GM23338 (cell line): ENCODE data around the gene OMG. TPM values are rescaled to one million over a fixed set of nuclear protein-coding genes. Genes with fewer than 3 reads are reported as not detected.

Source experiments
- ATAC-seq: fragments of 200-7000 bp; cut with Tn5 transposase; 3 replicates; pipeline ENCODE4 v1.9.1; 2020
- DNase-seq: peaks from one replicate; pipeline ENCODE4 v3.0.0-alpha.2; 2015; ENCODE audit warnings: low spot score
- H2AFZ ChIP-seq: fragments of 200-600 bp; sonication (generic); 2 replicates; pipeline ENCODE4 v1.8.0; 2016; ENCODE audit warnings: antibody characterized with exemption, mild to moderate bottlenecking, moderate library complexity
- H3F3A ChIP-seq: fragments of 200-600 bp; sonication (generic); replicated peaks from 2 replicates; pipeline ENCODE4 v1.8.0; 2017; ENCODE audit warnings: antibody characterized with exemption, mixed run types, low read depth
- H3K27ac ChIP-seq: fragments of 200-600 bp; sonication (generic); 2 replicates; pipeline ENCODE4 v1.6.1; 2016; ENCODE audit warnings: low read depth
- H3K27me3 ChIP-seq: fragments of 200-600 bp; sonication (generic); 2 replicates; pipeline ENCODE4 v1.8.0; 2016; ENCODE audit warnings: mild to moderate bottlenecking, mixed run types, moderate library complexity; ENCODE audit not compliant: insufficient read depth
- H3K36me3 ChIP-seq: fragments of 200-600 bp; sonication (generic); 2 replicates; pipeline ENCODE4 v1.8.0; 2016; ENCODE audit warnings: mild to moderate bottlenecking; ENCODE audit not compliant: insufficient read depth
- H3K4me1 ChIP-seq: fragments of 200-600 bp; sonication (generic); 2 replicates; pipeline ENCODE4 v1.8.0; 2016; ENCODE audit warnings: mild to moderate bottlenecking, moderate library complexity; ENCODE audit not compliant: insufficient read depth
- H3K4me2 ChIP-seq: fragments of 200-600 bp; sonication (generic); 2 replicates; pipeline ENCODE4 v1.7.1; 2017; ENCODE audit warnings: mixed run types
- H3K4me3 ChIP-seq: fragments of 200-600 bp; sonication (generic); 2 replicates; pipeline ENCODE4 v1.6.1; 2016; ENCODE audit warnings: mixed run types
- H3K79me2 ChIP-seq: fragments of 200-600 bp; sonication (generic); replicated peaks from 2 replicates; pipeline ENCODE4 v1.8.0; 2017; ENCODE audit warnings: mild to moderate bottlenecking; ENCODE audit not compliant: insufficient read depth
- H3K9me2 ChIP-seq: fragments of 200-600 bp; sonication (generic); 2 replicates; pipeline ENCODE4 v1.8.0; 2017; ENCODE audit not compliant: insufficient read depth
- H4K20me1 ChIP-seq: fragments of 200-600 bp; sonication (generic); replicated peaks from 2 replicates; pipeline ENCODE4 v1.8.0; 2017; ENCODE audit warnings: mild to moderate bottlenecking; ENCODE audit not compliant: insufficient read depth
- H3K27ac Mint-ChIP-seq: 2 replicates; pipeline ENCODE4 v1.8.0; 2020; ENCODE audit warnings: inconsistent platforms, mild to moderate bottlenecking, moderate library complexity, mixed read lengths
- H3K27me3 Mint-ChIP-seq: 3 replicates; pipeline ENCODE4 v1.8.0; 2022; ENCODE audit warnings: low read depth, mild to moderate bottlenecking, moderate library complexity, mixed read lengths, inconsistent platforms; ENCODE audit not compliant: insufficient read depth, poor library complexity
- H3K36me3 Mint-ChIP-seq: 3 replicates; pipeline ENCODE4 v1.8.0; 2021; ENCODE audit warnings: low read depth, mild to moderate bottlenecking, inconsistent platforms, moderate library complexity, mixed read lengths
- H3K4me1 Mint-ChIP-seq: 3 replicates; pipeline ENCODE4 v1.8.0; 2020; ENCODE audit warnings: mild to moderate bottlenecking, inconsistent platforms, mixed read lengths
- H3K4me3 Mint-ChIP-seq: 3 replicates; pipeline ENCODE4 v1.8.0; 2021; ENCODE audit warnings: moderate library complexity, mild to moderate bottlenecking, inconsistent platforms, mixed read lengths
- H3K9me3 Mint-ChIP-seq: 3 replicates; pipeline ENCODE4 v1.8.0; 2020; ENCODE audit warnings: moderate library complexity, mild to moderate bottlenecking, inconsistent platforms, mixed read lengths
- CREB1 ChIP-seq: fragments of 250-450 bp; sonication (Bioruptor Pico); IDR thresholded peaks from 2 replicates; pipeline ENCODE4 v1.5.0; 2020; ENCODE audit warnings: low read depth, mild to moderate bottlenecking, moderate library complexity
- EZH2 ChIP-seq: fragments of 200-600 bp; sonication (generic); IDR thresholded peaks from one replicate; pipeline ENCODE4 v1.8.0; 2017; ENCODE audit warnings: antibody characterized with exemption, mild to moderate bottlenecking, low read depth; ENCODE audit not compliant: unreplicated experiment
- EZH2phosphoT487 ChIP-seq: fragments of 200-600 bp; sonication (generic); IDR thresholded peaks from one replicate; pipeline ENCODE4 v1.8.1; 2018; ENCODE audit warnings: antibody characterized with exemption; ENCODE audit not compliant: unreplicated experiment
- JUNB ChIP-seq: IDR thresholded peaks from one replicate; pipeline ENCODE4 v1.6.1; 2016; ENCODE audit warnings: antibody characterized with exemption; ENCODE audit not compliant: unreplicated experiment
- NANOG ChIP-seq: IDR thresholded peaks from 2 replicates; pipeline ENCODE4 v1.6.1; 2016; ENCODE audit warnings: antibody characterized with exemption, borderline replicate concordance
- POLR2AphosphoS5 ChIP-seq: IDR thresholded peaks from 2 replicates; pipeline ENCODE4 v1.6.1; 2016; ENCODE audit warnings: antibody characterized with exemption, low read depth
- STAT1 ChIP-seq: IDR thresholded peaks from one replicate; pipeline ENCODE4 v1.6.1; 2016; ENCODE audit warnings: antibody characterized with exemption; ENCODE audit not compliant: unreplicated experiment
- ZNF114 ChIP-seq: fragments of 250-450 bp; sonication (Bioruptor Pico); IDR thresholded peaks from 2 replicates; pipeline ENCODE4 v1.5.0; 2020; ENCODE audit warnings: mild to moderate bottlenecking, moderate library complexity
- ZNF331 ChIP-seq: fragments of 250-450 bp; sonication (Bioruptor Pico); IDR thresholded peaks from 2 replicates; pipeline ENCODE4 v1.5.0; 2020; ENCODE audit warnings: low read depth, mild to moderate bottlenecking, moderate library complexity
- polyA plus RNA-seq: library from polyadenylated mRNA; unstranded; fragments of >200 nt; fragmentation: Nextera tagmentation; extraction: Ambion mirVana; gene quantifications from 2 replicates; pipeline ENCODE4 v1.2.1, GENCODE V29; 2016
- total RNA-seq: library from RNA; depleted of rRNA; stranded (reverse); fragments of >200 nt; shearing (Covaris generic); gene quantifications from 2 replicates; pipeline ENCODE4 v1.2.3, GENCODE V29; 2014
- TF ChIP-seq, protein P1 (sequence below), 2 experiments: fragments of 200-600 bp in 1 of 2; sonication (generic) in 1 of 2; conservative IDR thresholded peaks; 2 replicates each; pipeline versions ENCODE4 v1.5.1 to v1.6.1; 2016 to 2017; ENCODE audit warnings: antibody characterized with exemption in 2 of 2, low read depth in 2 of 2, mild to moderate bottlenecking in 2 of 2, moderate library complexity in 1 of 2
- TF ChIP-seq, protein P2 (sequence below): fragments of 250-450 bp; sonication (Bioruptor Pico); IDR thresholded peaks from 2 replicates; pipeline ENCODE4 v1.5.0; 2020; ENCODE audit warnings: mild to moderate bottlenecking, moderate library complexity
- TF ChIP-seq, protein P3 (sequence below): IDR thresholded peaks from one replicate; pipeline ENCODE4 v1.6.1; 2018; ENCODE audit warnings: antibody characterized with exemption; ENCODE audit not compliant: unreplicated experiment
- TF ChIP-seq, protein P4 (sequence below): IDR thresholded peaks from 2 replicates; pipeline ENCODE4 v1.6.1; 2016; ENCODE audit warnings: antibody characterized with exemption

Gene OMG
- total and polyA plus RNA-seq, 2 experiments from 2014 or later = 0.71 TPM; not detected in 1

DNA sequence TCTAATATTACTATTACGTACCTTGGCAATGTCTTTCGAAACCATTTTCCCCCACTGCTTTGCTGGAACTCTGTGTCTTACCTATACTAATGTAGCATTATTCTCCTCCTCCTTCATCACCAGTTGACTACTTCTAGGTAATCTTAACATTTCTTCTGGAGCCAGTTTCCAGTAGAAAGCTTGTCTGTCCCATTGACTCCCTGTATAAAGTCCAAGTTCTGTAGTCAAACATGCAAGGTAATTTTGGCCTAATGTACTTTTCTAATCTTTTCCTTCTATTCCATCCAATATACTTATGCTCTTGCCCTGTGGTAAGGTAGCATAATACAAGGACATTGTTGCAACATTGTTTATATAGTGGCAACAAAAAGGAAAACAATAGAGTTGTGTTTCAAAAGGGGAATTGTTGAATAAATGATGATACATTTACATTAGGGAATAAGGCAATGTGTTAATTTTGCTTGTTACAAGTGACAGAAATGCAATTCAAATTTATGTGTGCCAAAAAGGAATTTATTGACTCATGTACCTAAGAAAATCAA is 27.9 kb downstream of the OMG start:
- Histone ChIP-seq H3K9me2 (no peaks in the 10 kb centered on the region), H3K4me3 (no peak overlapping the region), H3K27me3 (no peaks in the 10 kb centered on the region), H3K36me3 (no peaks in the 10 kb centered on the region), H3K79me2 (no peaks in the 10 kb centered on the region), H4K20me1 (no peaks in the 10 kb centered on the region), H2AFZ (no peak overlapping the region), H3K4me1 (0 out of 2 replicates have a peak, but pooled peaks cover 4% of the 10 kb centered on the region), H3F3A (no peaks in the 10 kb centered on the region), H3K4me2 (0 out of 2 replicates have a peak overlapping the region, but pooled peaks have one; percentile 1), H3K27ac (peak overlapping the region; percentile 43; the same call in 1 of the 2 replicates)
- Mint-ChIP-seq H3K9me3 (no peaks in the 10 kb centered on the region), H3K27ac (peak overlapping the region; percentile 18; the same call in 1 of the 2 replicates), H3K4me1 (peaks cover 9% of the 10 kb centered on the region; the same call in 2 of the 3 replicates), H3K4me3 (no peak overlapping the region), H3K36me3 (peaks cover 12% of the 10 kb centered on the region; the same call in 2 of the 3 replicates), H3K27me3 (peaks cover 2% of the 10 kb centered on the region)
- TF ChIP-seq, protein P1, sequence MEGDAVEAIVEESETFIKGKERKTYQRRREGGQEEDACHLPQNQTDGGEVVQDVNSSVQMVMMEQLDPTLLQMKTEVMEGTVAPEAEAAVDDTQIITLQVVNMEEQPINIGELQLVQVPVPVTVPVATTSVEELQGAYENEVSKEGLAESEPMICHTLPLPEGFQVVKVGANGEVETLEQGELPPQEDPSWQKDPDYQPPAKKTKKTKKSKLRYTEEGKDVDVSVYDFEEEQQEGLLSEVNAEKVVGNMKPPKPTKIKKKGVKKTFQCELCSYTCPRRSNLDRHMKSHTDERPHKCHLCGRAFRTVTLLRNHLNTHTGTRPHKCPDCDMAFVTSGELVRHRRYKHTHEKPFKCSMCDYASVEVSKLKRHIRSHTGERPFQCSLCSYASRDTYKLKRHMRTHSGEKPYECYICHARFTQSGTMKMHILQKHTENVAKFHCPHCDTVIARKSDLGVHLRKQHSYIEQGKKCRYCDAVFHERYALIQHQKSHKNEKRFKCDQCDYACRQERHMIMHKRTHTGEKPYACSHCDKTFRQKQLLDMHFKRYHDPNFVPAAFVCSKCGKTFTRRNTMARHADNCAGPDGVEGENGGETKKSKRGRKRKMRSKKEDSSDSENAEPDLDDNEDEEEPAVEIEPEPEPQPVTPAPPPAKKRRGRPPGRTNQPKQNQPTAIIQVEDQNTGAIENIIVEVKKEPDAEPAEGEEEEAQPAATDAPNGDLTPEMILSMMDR (conservative IDR thresholded peaks at IDR 0.05; ENCODE audit: low read depth in 2 of 2) = no peak
- TF ChIP-seq STAT1 (no peak), ZNF331 (CRISPR knock-in tag) (no peak), EZH2 (no peak), ZNF114 (CRISPR knock-in tag) (no peak), CREB1 (CRISPR knock-in tag) (no peak), POLR2AphosphoS5 (no peak), EZH2phosphoT487 (no peak), JUNB (no peak), NANOG (no peak)
- TF ChIP-seq, protein P2, sequence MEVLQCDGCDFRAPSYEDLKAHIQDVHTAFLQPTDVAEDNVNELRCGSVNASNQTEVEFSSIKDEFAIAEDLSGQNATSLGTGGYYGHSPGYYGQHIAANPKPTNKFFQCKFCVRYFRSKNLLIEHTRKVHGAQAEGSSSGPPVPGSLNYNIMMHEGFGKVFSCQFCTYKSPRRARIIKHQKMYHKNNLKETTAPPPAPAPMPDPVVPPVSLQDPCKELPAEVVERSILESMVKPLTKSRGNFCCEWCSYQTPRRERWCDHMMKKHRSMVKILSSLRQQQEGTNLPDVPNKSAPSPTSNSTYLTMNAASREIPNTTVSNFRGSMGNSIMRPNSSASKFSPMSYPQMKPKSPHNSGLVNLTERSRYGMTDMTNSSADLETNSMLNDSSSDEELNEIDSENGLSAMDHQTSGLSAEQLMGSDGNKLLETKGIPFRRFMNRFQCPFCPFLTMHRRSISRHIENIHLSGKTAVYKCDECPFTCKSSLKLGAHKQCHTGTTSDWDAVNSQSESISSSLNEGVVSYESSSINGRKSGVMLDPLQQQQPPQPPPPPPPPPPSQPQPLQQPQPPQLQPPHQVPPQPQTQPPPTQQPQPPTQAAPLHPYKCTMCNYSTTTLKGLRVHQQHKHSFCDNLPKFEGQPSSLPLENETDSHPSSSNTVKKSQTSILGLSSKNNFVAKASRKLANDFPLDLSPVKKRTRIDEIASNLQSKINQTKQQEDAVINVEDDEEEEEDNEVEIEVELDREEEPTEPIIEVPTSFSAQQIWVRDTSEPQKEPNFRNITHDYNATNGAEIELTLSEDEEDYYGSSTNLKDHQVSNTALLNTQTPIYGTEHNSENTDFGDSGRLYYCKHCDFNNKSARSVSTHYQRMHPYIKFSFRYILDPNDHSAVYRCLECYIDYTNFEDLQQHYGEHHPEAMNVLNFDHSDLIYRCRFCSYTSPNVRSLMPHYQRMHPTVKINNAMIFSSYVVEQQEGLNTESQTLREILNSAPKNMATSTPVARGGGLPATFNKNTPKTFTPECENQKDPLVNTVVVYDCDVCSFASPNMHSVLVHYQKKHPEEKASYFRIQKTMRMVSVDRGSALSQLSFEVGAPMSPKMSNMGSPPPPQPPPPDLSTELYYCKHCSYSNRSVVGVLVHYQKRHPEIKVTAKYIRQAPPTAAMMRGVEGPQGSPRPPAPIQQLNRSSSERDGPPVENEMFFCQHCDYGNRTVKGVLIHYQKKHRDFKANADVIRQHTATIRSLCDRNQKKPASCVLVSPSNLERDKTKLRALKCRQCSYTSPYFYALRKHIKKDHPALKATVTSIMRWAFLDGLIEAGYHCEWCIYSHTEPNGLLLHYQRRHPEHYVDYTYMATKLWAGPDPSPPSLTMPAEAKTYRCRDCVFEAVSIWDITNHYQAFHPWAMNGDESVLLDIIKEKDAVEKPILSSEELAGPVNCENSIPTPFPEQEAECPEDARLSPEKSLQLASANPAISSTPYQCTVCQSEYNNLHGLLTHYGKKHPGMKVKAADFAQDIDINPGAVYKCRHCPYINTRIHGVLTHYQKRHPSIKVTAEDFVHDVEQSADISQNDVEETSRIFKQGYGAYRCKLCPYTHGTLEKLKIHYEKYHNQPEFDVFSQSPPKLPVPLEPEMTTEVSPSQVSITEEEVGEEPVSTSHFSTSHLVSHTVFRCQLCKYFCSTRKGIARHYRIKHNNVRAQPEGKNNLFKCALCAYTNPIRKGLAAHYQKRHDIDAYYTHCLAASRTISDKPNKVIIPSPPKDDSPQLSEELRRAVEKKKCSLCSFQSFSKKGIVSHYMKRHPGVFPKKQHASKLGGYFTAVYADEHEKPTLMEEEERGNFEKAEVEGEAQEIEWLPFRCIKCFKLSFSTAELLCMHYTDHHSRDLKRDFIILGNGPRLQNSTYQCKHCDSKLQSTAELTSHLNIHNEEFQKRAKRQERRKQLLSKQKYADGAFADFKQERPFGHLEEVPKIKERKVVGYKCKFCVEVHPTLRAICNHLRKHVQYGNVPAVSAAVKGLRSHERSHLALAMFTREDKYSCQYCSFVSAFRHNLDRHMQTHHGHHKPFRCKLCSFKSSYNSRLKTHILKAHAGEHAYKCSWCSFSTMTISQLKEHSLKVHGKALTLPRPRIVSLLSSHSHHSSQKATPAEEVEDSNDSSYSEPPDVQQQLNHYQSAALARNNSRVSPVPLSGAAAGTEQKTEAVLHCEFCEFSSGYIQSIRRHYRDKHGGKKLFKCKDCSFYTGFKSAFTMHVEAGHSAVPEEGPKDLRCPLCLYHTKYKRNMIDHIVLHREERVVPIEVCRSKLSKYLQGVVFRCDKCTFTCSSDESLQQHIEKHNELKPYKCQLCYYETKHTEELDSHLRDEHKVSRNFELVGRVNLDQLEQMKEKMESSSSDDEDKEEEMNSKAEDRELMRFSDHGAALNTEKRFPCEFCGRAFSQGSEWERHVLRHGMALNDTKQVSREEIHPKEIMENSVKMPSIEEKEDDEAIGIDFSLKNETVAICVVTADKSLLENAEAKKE (CRISPR knock-in tag) = no peak
- TF ChIP-seq, protein P3, sequence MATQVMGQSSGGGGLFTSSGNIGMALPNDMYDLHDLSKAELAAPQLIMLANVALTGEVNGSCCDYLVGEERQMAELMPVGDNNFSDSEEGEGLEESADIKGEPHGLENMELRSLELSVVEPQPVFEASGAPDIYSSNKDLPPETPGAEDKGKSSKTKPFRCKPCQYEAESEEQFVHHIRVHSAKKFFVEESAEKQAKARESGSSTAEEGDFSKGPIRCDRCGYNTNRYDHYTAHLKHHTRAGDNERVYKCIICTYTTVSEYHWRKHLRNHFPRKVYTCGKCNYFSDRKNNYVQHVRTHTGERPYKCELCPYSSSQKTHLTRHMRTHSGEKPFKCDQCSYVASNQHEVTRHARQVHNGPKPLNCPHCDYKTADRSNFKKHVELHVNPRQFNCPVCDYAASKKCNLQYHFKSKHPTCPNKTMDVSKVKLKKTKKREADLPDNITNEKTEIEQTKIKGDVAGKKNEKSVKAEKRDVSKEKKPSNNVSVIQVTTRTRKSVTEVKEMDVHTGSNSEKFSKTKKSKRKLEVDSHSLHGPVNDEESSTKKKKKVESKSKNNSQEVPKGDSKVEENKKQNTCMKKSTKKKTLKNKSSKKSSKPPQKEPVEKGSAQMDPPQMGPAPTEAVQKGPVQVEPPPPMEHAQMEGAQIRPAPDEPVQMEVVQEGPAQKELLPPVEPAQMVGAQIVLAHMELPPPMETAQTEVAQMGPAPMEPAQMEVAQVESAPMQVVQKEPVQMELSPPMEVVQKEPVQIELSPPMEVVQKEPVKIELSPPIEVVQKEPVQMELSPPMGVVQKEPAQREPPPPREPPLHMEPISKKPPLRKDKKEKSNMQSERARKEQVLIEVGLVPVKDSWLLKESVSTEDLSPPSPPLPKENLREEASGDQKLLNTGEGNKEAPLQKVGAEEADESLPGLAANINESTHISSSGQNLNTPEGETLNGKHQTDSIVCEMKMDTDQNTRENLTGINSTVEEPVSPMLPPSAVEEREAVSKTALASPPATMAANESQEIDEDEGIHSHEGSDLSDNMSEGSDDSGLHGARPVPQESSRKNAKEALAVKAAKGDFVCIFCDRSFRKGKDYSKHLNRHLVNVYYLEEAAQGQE = no peak
- TF ChIP-seq, protein P4, sequence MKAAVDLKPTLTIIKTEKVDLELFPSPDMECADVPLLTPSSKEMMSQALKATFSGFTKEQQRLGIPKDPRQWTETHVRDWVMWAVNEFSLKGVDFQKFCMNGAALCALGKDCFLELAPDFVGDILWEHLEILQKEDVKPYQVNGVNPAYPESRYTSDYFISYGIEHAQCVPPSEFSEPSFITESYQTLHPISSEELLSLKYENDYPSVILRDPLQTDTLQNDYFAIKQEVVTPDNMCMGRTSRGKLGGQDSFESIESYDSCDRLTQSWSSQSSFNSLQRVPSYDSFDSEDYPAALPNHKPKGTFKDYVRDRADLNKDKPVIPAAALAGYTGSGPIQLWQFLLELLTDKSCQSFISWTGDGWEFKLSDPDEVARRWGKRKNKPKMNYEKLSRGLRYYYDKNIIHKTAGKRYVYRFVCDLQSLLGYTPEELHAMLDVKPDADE = no peak
- ATAC-seq (no peak), DNase-seq (no peak)
